GM21529 (cell line): ENCODE measurements around the gene CIAPIN1.
A peak's percentile ranks its signal among the peaks of the same experiment; 100 is the strongest.

ENCODE experiments used
- ATAC-seq: cut with Tn5 transposase; IDR thresholded peaks from one replicate; pipeline ENCODE4 v1.9.1; 2021; ENCODE audit not compliant: unreplicated experiment

CIAPIN1 gene

GRCh38 chr16:57476546-57477410 lies 29.6 kb upstream of the CIAPIN1 start:
- ATAC-seq, result no peak

DNA sequence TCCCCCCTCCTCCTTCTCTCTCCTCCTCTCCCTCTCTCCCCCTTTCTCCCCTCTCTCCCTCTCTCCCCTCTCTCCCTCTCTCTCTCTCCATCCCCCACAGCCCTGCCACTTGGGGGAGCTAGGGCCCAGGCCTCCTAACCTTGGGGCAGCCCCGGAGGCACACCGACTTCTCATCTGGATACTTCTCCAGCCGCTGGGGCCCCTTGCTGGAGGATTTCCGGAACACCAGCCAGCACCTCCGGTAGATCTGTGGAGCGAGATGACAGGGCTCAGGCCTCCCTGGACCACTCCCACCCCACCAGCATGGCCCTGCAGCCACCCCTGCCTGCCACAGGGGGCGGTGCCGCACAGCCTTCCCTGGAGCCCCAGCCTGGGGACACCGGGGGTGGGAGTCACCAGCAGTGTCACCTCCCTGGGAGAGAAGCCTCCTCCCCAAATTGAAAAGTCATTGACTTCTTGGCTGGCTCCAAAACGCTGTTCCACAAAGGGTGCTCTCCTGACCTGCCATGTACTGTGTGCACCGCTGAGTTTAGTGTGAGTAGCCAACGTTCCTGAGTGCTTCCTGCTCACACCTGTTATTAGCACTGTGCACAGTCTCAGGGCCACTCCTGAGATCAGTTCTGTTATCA lies 28.6 kb upstream of the CIAPIN1 start:
- peak; percentile 96 for ATAC-seq

DNA sequence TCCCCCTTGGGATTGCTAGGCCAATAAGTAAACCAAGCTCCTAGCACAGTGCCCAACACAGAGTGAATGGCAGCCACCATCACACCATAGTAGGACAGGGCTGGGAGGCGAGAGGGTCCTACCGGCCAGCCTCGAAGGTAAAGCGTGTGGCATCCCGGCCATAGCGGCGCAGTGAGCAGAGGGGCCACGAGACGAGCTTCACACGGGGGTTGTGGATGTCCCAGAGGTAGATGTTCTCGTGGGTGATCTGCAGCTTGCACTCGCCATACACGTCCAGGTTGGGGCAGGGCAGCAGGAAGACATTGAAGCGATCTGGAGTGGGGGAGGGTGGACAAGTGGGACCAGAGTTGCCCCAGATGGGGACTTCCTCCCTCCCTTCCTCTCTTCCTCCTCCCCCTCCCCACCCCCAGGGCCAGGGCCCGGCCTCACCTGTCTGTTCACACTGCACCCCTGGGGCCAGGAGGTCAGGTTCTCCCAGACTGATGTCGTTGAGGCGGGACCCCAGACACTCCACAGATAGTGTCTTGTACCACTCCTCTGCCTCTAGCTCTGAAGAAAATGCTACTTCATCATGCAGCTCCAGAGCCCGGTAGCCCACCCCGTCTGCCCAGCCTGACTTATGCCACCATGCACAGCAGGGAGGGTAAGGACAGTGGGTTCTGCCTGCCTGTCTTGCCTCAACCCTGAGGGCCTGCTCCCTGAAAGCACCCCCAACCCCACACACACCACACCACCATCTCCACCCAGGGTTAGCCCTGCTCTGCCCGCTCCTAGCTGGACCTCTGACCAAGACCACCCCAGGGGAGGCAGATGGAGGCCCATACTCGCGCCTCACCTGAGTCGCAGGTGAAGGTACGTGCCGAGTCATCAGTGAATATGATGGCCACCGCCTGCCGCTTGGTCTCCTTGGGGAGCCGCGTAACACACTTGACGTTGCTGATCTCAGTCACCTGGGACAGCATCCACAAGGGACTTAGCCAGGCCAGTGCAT lies 27.8 kb upstream of the CIAPIN1 start:
- ATAC-seq, result no peak

GRCh38 chr16:57473906-57474305 lies 26.7 kb upstream of the CIAPIN1 start:
- ATAC-seq, result no peak

GRCh38 chr16:57473176-57473840 lies 26.1 kb upstream of the CIAPIN1 start:
- ATAC-seq, result no peak

DNA sequence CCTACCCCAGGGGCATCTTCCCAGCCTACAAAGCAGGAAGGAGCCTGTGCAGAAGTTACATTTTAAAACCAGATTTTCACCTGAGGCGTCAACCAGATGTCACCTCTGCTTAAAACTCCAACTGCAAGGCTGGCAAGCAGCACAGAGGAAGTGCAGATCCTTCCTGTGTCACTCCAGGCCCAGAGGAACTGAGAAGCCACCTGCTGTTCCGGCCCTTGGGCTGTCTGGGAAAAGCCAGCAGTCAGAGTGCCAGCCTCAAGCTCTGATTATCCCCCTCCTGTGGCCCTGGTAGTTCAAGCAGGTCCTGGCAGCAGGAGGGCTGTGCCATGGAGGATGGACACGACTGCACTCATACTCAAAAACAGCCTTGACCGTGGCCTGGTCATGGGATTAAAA lies 25.5 kb upstream of the CIAPIN1 start:
- no peak for ATAC-seq

GRCh38 chr16:57471852-57472664 lies 24.9 kb upstream of the CIAPIN1 start:
- no peak for ATAC-seq

- ATAC-seq, result no peak
Observed at GRCh38 chr16:57471209-57471608, 24.0 kb upstream of the CIAPIN1 start.

- no peak for ATAC-seq
Observed at GRCh38 chr16:57470711-57471110, 23.5 kb upstream of the CIAPIN1 start.

DNA sequence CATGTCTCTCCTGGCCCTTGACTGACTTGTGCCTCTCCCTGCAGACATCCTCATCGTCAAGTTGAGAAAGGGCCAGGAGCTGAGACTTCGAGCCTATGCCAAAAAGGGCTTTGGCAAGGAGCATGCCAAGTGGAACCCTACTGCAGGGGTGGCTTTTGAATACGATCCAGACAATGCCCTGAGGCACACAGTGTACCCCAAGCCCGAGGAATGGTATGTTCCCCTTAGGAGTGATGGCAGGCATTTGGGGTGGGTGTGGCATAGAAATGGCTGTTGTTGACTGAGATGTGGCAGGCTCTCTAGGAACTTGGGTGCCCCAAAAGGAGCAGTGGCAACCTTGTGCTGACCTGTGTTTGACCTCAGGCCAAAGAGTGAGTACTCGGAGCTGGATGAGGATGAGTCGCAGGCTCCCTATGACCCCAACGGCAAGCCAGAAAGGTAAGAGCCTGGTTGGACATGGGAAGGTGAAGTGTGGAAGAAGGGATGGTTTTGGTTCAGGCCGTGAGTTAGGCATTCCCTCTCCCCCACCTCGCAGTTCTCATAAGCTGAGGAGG lies 22.8 kb upstream of the CIAPIN1 start:
- ATAC-seq, result no peak

- ATAC-seq, result no peak
Observed at GRCh38 chr16:57469046-57469445, 21.9 kb upstream of the CIAPIN1 start.

DNA sequence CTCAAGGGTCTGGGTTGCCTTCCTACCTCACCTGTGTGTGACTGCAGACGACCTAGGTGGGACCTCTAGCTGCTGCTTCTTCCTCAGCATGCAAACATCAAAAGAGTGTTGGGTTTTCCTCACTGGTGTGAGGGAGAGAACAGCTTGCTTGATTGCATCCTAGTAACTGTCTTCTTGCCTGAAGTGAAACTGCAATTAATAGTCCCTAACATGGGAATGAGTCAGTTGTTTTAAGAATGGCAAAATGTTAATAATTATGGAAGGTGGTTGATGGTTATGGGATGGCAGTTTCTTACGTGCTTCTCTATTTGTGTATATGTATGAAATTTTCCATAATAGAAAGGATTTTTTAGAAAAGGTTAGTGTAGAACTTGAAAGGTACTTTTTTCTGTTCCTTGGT lies 21.2 kb upstream of the CIAPIN1 start:
- ATAC-seq, result no peak

DNA sequence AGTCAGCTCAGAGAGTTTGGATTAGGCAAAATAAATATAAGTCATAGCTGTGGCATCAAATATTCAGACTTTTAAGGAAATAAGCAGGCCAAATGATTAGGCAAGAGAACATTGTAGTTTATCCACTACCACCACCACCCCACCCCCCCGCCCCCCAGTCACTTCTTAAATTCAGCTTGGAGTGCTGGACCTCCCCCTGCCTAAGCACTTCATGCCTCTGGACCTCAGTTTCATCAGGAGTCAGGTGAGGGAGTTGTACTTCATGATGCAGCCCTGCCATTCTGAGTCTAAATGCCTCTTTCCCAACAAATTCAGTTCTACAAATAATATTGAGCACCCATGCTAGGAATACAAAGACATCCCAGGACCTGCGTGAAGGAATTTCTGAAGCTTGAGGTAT lies 17.3 kb upstream of the CIAPIN1 start:
- ATAC-seq, result no peak

DNA sequence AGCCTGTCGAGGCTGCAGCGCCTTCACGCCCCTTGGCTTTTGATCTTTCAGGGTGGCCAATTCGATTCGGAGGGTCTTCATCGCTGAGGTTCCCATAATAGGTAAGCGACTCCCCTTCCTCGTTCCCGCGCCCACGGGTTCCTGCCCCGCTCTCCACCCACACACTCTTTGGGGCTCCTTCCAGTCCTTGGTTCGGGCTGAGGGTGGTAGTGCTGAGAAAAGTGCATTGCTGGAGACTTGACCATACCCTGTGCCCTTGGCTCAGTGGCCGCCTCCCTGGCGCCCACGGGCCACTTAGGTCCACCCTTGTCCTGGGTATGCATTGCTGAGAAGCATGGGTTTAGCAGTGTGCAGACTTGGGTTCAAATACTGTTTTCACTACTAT lies 15.8 kb upstream of the CIAPIN1 start:
- ATAC-seq, result peak; percentile 17

DNA sequence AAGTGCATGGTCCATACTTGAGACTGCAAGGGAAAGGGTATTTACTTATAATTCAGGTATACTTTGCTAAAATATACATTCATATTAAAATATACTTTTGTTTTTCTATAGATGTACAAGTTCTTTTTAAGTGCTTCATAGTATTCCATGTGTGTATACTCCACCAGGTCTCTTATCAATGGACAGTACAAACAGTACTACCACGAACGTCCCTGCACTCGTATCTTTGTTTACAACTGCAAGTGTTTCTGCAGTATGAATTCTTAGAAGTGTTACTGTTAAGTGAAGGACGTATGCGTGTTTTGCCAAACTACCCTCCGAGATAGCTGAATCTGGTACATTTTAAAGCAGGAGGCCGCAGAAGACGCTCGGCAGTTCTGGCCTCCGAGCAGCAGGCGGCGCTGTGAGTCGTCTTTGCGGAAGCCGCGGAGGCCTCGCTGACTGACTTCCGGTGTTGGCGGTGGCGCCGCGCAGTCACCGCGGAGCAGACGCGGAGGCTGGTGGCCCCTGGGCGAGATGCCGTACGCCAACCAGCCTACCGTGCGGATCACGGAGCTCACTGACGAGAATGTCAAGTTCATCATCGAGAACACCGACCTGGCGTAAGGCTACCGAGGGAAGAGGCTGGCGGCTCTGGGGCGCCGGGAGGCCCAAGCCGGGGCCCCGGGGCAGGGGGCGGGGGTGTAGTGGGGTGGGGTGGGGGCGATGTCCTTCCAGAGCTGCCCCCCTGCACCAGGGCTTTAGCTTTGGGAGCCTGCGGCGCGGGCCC lies 15.2 kb upstream of the CIAPIN1 start, which contains the start of gene POLR2C:
Gene POLR2C (plus strand): TSS at position 471 of the 769 bp plus-strand sequence. CDS start 46 bp downstream, at position 517.
- peak; percentile 88 for ATAC-seq

DNA sequence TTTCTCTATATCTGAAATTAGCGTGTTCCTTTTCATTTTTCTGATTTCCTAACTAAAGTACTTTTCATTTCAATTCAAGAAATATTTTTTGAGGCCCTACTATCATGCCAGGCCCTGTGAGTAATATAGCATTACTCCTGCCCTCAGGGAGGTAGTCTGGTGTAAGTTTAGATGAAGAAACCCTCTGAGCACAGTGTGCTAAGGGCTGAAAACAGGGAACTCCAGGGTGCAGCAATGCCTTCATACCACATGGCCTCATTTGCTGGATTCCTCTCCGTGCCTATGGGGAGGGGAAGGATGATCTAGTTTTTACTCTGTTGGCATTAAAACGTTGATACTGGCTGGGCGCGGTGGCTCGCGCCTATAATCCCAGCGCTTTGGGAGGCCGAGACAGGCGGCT lies 4.8 kb upstream of the CIAPIN1 start:
- ATAC-seq, result no peak

GRCh38 chr16:57446531-57447185 lies 527 bp downstream of the CIAPIN1 start:
- peak; percentile 33 for ATAC-seq

- ATAC-seq, result no peak
Observed at GRCh38 chr16:57445510-57445909, 1.7 kb downstream of the CIAPIN1 start.
